GM20000 (cell line): ENCODE measurements around the gene MYL5.

ENCODE experiments used
- DNase-seq: peaks from one replicate; pipeline ENCODE4 v3.0.0; 2012; ENCODE audit warnings: low spot score
- TF ChIP-seq, protein P1 (sequence below): IDR thresholded peaks from 2 replicates; pipeline ENCODE4 v1.5.1; 2012; ENCODE audit warnings: mild to moderate bottlenecking, control low read depth; ENCODE audit errors: extremely low read depth, missing control alignments

MYL5 gene

DNA sequence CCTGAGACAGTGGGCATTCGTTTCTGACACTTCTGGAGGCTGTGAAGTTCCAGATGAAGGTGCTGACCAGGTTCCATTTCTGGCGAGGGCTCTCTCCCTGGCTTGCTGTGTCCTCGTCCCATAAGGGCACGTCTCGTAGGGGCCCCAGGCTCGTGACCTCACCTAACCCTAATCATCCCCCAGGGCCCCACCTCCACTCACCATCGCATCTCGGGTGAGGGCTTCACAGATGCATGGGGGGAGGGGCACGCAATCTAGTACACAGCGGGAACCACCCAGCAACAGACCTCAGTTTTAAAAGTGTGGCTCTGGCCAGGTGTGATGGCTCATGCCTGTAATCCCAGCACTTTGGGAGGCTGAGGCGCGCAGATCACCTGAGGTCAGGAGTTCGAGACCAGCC is 26.9 kb upstream of the MYL5 start:
- no peak for DNase-seq
- TF ChIP-seq, protein P1, sequence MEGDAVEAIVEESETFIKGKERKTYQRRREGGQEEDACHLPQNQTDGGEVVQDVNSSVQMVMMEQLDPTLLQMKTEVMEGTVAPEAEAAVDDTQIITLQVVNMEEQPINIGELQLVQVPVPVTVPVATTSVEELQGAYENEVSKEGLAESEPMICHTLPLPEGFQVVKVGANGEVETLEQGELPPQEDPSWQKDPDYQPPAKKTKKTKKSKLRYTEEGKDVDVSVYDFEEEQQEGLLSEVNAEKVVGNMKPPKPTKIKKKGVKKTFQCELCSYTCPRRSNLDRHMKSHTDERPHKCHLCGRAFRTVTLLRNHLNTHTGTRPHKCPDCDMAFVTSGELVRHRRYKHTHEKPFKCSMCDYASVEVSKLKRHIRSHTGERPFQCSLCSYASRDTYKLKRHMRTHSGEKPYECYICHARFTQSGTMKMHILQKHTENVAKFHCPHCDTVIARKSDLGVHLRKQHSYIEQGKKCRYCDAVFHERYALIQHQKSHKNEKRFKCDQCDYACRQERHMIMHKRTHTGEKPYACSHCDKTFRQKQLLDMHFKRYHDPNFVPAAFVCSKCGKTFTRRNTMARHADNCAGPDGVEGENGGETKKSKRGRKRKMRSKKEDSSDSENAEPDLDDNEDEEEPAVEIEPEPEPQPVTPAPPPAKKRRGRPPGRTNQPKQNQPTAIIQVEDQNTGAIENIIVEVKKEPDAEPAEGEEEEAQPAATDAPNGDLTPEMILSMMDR = no peak

DNA sequence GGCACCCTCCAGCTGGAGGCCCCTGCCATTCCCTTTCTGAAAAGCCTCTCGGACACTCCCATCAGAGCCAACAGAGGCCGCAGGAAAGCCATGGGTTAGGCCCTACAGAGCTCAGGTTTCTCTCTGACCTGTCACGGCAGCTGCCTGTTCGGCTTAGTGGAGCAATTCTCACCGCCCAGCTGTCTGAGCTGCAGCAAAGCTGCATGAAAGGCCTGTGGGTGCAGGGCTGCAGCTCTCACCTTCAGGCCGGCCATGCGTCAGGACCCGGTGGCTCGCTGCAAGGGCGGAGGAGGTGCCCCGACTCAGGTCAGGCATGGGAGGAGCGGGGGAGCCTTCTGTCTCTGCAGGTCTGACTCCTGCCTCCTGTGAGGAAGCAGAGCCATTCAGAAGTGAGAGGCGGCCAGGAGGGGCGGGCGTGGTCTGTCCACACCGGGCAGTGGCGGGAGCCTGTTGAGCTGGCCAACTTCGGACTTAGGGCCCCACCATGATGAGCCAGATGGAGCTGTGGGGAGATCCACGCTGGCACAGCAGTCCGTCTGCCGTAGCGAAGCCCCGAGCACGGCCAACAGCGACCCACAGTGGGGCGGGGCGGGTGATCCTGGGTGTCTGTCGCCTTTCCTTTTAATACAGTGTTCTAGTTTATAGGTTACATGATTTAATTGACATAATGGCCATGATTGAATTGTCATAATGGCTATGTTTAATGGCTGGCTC is 25.6 kb upstream of the MYL5 start:
- TF ChIP-seq, protein P1 = no peak
- DNase-seq = no peak

DNA sequence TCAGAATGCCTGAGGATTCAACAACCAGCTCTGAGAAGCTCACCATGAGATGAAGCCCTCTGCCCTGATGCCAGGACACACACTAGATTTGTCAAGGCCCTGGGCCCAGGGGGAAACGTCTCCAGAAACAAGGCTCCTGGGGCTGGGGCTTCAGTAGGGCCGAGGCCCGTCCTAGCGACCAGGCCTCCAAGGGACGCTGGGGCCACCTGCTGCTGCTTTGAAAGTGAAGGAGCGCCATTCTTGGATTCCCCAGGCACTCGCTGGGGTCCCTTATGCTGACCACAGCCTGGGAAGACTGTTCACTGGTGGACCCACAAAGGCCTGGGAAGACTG is 25.1 kb upstream of the MYL5 start:
- TF ChIP-seq, protein P1 = no peak
- no peak for DNase-seq

DNA sequence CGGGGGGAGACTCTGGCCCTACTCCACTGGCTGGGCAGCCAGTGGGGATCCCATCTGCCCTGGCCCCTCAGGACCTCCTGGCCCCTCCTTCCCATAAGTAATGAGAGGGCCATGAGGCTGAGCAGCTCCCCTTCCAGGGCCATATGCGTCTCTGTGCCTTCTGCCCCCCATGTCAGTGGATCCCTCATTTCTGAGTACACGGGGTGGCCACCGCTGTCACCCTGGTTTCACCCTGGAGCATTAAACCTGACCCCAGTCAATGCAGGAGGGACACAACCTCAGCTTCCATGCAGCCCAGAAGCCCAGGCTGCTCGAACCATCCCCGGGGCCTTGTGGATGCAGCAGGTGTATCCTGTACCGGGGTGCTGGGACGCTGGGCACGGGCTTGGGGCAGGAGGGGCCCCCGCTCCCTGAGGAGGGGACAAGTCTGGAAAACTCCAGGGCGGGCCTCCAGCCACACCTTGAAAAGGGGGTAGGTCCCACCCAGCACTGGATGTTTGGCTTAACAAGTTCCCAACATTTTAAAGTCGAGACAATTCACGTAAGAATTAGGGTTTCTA is 24.5 kb upstream of the MYL5 start:
- DNase-seq = no peak
- TF ChIP-seq, protein P1 = no peak

DNA sequence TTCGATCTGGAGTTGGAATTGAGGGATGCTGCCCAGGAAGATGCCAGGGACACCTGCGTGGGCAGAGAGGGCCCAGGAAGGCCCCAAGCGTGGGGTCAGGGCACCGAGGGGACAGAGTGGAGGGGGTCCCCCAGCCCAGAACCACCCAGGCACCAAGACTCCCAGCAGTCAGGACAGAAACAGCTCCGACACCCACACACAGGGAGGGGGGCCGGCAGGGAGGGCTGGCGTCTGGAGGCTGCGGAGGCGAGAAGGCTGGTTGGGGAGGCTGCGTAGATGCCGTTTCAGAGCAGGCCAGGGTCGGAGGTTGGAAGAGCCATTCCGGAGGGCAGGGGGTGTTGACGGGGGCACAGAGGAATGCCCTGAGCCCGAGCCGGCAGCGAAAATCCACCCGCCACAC is 23.9 kb upstream of the MYL5 start:
- no peak for DNase-seq
- TF ChIP-seq, protein P1 = no peak

DNA sequence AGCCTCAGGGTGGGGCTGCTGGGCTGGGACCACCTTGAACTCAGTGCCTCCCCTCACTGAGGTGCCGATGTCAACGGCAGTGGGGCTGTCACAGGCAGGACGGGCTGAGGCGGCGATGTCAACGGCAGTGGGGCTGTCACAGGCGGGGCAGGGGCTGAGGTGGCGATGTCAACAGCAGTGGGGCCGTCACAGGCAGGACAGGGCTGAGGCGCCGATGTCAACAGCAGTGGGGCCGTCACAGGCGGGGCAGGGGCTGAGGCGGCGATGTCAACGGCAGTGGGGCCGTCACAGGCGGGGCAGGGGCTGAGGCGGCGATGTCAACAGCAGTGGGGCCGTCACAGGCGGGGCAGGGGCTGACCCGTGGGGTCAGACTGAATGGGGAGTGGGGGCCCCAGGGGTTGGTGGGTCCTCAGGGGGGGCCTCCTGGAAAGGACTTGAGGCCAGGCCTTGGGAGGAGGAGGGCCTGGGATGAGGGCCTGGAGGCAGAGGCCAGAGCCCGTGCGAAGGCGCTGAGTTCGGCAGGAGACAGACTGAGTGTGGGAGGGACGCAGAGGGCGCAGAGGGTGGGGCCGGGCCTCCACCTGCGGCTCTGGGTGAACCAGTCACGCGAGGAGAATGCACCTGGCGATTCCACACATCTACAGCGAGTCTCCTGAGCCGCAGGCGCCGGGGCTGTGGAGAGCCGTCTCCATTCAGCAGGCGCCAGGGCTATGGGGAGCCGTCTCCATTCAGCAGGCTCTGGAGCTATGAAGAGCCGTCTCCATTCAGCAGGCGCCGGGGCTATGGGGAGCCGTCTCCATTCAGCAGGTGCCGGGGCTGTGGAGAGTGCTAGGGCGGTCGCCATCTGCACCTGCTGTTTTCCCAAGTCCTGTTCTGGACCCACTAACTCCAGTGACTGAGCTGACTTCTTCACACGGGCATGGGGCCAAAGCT is 23.1 kb upstream of the MYL5 start:
- TF ChIP-seq, protein P1 = no peak
- no peak for DNase-seq
